Measurements from ENCODE around the gene NID1. TPM values are rescaled to one million over a fixed set of nuclear protein-coding genes. Genes with fewer than 3 reads are reported as not detected.
"Not testable (repeated sequence)": the region's sequence is repeated elsewhere in the genome, so short reads cannot be mapped to it uniquely, and the experiment has no call there.

The NID1 gene
- total and polyA plus RNA-seq, 5 experiments from 2014 or later = 0.08 TPM; not detected in 4

GRCh38 chr1:236103059-236103458, 38.2 kb upstream of the NID1 start:
- Mint-ChIP-seq H3K27ac (no peak overlapping the region), H3K27me3 (peaks cover 0 to 2% (median 2%) of the 10 kb centered on the region in 5 donors), H3K9me3 (no peaks in the 10 kb centered on the region), H3K36me3 (no peaks in the 10 kb centered on the region), H3K4me3 (no peak overlapping the region), H3K4me1 (peaks cover 0 to 4% (median 2%) of the 10 kb centered on the region in 4 donors)
- ATAC-seq (no peak), DNase-seq (no peak)
- POLR2A ChIA-PET = no interaction called here

- Mint-ChIP-seq H3K36me3 (no peaks in the 10 kb centered on the region), H3K27me3 (peaks cover 0 to 2% (median 2%) of the 10 kb centered on the region in 5 donors), H3K4me3 (no peak overlapping the region), H3K4me1 (peaks cover 0 to 4% (median 2%) of the 10 kb centered on the region in 4 donors), H3K9me3 (no peaks in the 10 kb centered on the region), H3K27ac (no peak overlapping the region)
- ATAC-seq = no peak
- no peak for DNase-seq
- POLR2A ChIA-PET = no interaction called here
Observed at GRCh38 chr1:236102611-236103010, 37.7 kb upstream of the NID1 start.

- no peaks in the 10 kb centered on the region for H3K36me3 Mint-ChIP-seq
- peaks cover 0 to 4% (median 0%) of the 10 kb centered on the region in 9 donors for H3K9me3 Mint-ChIP-seq
- ATAC-seq (no peak), DNase-seq (no peak)
- H3K27me3 Mint-ChIP-seq = peaks cover 0 to 3% (median 2%) of the 10 kb centered on the region in 5 donors
- peaks cover 0 to 4% (median 3%) of the 10 kb centered on the region in 4 donors for H3K4me1 Mint-ChIP-seq
- POLR2A ChIA-PET = no interaction called here
- no peak overlapping the region for H3K4me3 Mint-ChIP-seq
- H3K27ac Mint-ChIP-seq = no peak overlapping the region
Observed at GRCh38 chr1:236101233-236102200, 36.6 kb upstream of the NID1 start.

GRCh38 chr1:236100799-236101198, 35.9 kb upstream of the NID1 start:
- ATAC-seq (no peak), DNase-seq (no peak)
- Mint-ChIP-seq H3K27me3 (peaks cover 0 to 5% (median 2%) of the 10 kb centered on the region in 5 donors), H3K36me3 (no peaks in the 10 kb centered on the region), H3K27ac (no peak overlapping the region), H3K9me3 (peaks cover 0 to 4% (median 0%) of the 10 kb centered on the region in 9 donors), H3K4me1 (peaks cover 0 to 4% (median 3%) of the 10 kb centered on the region in 4 donors), H3K4me3 (no peak overlapping the region)
- POLR2A ChIA-PET = no interaction called here

- H3K27me3 Mint-ChIP-seq = peaks cover 5 to 12% (median 7%) of the 10 kb centered on the region in 5 donors
- no peak overlapping the region for H3K27ac Mint-ChIP-seq
- H3K36me3 Mint-ChIP-seq = no peaks in the 10 kb centered on the region
- ATAC-seq (no peak), DNase-seq (no peak)
- peaks cover 0 to 8% (median 0%) of the 10 kb centered on the region in 9 donors for H3K9me3 Mint-ChIP-seq
- POLR2A ChIA-PET = no interaction called here
- peaks cover 0 to 4% (median 3%) of the 10 kb centered on the region in 4 donors for H3K4me1 Mint-ChIP-seq
- H3K4me3 Mint-ChIP-seq = no peak overlapping the region
Observed at GRCh38 chr1:236099355-236099974, 34.6 kb upstream of the NID1 start.

- no peak overlapping the region for H3K4me3 Mint-ChIP-seq
- no peak for ATAC-seq
- POLR2A ChIA-PET = no interaction called here
- no peaks in the 10 kb centered on the region for H3K36me3 Mint-ChIP-seq
- peaks cover 0 to 2% (median under 1%) of the 10 kb centered on the region in 4 donors for H3K4me1 Mint-ChIP-seq
- no peak for DNase-seq
- no peak overlapping the region for H3K27ac Mint-ChIP-seq
- peaks cover 0 to 8% (median 0%) of the 10 kb centered on the region in 9 donors for H3K9me3 Mint-ChIP-seq
- peaks cover 3 to 24% (median 12%) of the 10 kb centered on the region in 5 donors for H3K27me3 Mint-ChIP-seq
Observed at GRCh38 chr1:236098267-236098666, 33.4 kb upstream of the NID1 start.

GRCh38 chr1:236096660-236097482, 32.0 kb upstream of the NID1 start:
- H3K27ac Mint-ChIP-seq = peak overlapping the region in 2 of 10 donors; percentile 92 to 94
- ATAC-seq, H3K9me3 Mint-ChIP-seq, POLR2A ChIA-PET, H3K36me3 Mint-ChIP-seq, H3K4me1 Mint-ChIP-seq: not testable (repeated sequence)
- peak overlapping the region in 1 of 10 donors; percentile 36 for H3K4me3 Mint-ChIP-seq
- peaks cover 3 to 29% (median 12%) of the 10 kb centered on the region in 5 donors for H3K27me3 Mint-ChIP-seq
- peak in 8 of 10 donors; percentile 24 to 91 (median 38) for DNase-seq

GRCh38 chr1:236095705-236096520, 31.0 kb upstream of the NID1 start:
- Mint-ChIP-seq H3K27ac (peak overlapping the region in 2 of 10 donors; percentile 3 to 92), H3K9me3 (peaks cover 0 to 8% (median 0%) of the 10 kb centered on the region in 9 donors), H3K36me3 (no peaks in the 10 kb centered on the region), H3K4me1 (peaks cover 0 to 2% (median under 1%) of the 10 kb centered on the region in 4 donors), H3K4me3 (no peak overlapping the region), H3K27me3 (peaks cover 3 to 29% (median 12%) of the 10 kb centered on the region in 5 donors)
- POLR2A ChIA-PET = no interaction called here
- no peak for ATAC-seq
- DNase-seq = no peak

- Mint-ChIP-seq H3K36me3 (no peaks in the 10 kb centered on the region), H3K27me3 (peaks cover 3 to 31% (median 17%) of the 10 kb centered on the region in 5 donors), H3K27ac (no peak overlapping the region), H3K4me3 (no peak overlapping the region), H3K4me1 (peaks cover 0 to 2% (median 0%) of the 10 kb centered on the region in 4 donors), H3K9me3 (peaks cover 0 to 8% (median 0%) of the 10 kb centered on the region in 9 donors)
- DNase-seq (no peak), ATAC-seq (no peak)
- POLR2A ChIA-PET = no interaction called here
Observed at GRCh38 chr1:236092899-236093298, 28.0 kb upstream of the NID1 start.

GRCh38 chr1:236091933-236092318, 27.0 kb upstream of the NID1 start:
- Mint-ChIP-seq H3K27me3 (peaks cover 5 to 37% (median 21%) of the 10 kb centered on the region in 5 donors), H3K27ac (no peak overlapping the region), H3K4me3 (no peak overlapping the region), H3K9me3 (peaks cover 0 to 9% (median 0%) of the 10 kb centered on the region in 9 donors), H3K4me1 (no peaks in the 10 kb centered on the region), H3K36me3 (peaks cover 0 to 5% (median 2%) of the 10 kb centered on the region in 3 donors)
- ATAC-seq (no peak), DNase-seq (no peak)
- POLR2A ChIA-PET = no interaction called here

GRCh38 chr1:236090741-236091147, 25.9 kb upstream of the NID1 start:
- Mint-ChIP-seq H3K36me3 (peaks cover 0 to 5% (median 2%) of the 10 kb centered on the region in 3 donors), H3K27me3 (peaks cover 3 to 37% (median 19%) of the 10 kb centered on the region in 5 donors), H3K4me1 (no peaks in the 10 kb centered on the region), H3K9me3 (peaks cover 0 to 9% (median 0%) of the 10 kb centered on the region in 9 donors), H3K4me3 (no peak overlapping the region), H3K27ac (peak overlapping the region in 1 of 10 donors; percentile 3)
- DNase-seq = no peak
- POLR2A ChIA-PET = no interaction called here
- ATAC-seq = no peak
